SK-N-SH (cell line): ENCODE results near the gene STX18. TPM values are rescaled to one million over a fixed set of nuclear protein-coding genes. Genes with fewer than 3 reads are reported as not detected.

ENCODE experiments used
- CTCF ChIA-PET: fragments of 300-600, 350-600 bp; formaldehyde crosslinking; extraction: SDS; loops from one replicate; lab custom pipeline; 2021; lab: Yijun Ruan, JAX
- POLR2A ChIA-PET: fragments of 350-600 bp; sonication (Branson Sonifier 250); formaldehyde crosslinking; extraction: SDS; loops from one replicate; lab custom pipeline; 2020; ENCODE audit warnings: antibody characterized with exemption, inconsistent platforms; lab: Yijun Ruan, JAX
- DNase-seq: peaks from one replicate; pipeline ENCODE4 v3.0.0; 2012
- H2AFZ ChIP-seq: fragments of 200-600 bp; sonication (generic); 2 replicates; pipeline ENCODE4 v1.8.1; 2016; ENCODE audit warnings: antibody characterized with exemption, mild to moderate bottlenecking, low read depth
- H3F3A ChIP-seq: fragments of 200-600 bp; sonication (generic); replicated peaks from 2 replicates; pipeline ENCODE3; 2016; ENCODE audit warnings: antibody characterized with exemption, mild to moderate bottlenecking; ENCODE audit not compliant: insufficient read depth
- H3K27ac ChIP-seq, 2 experiments: fragments of 200-500 bp in 1 of 2; fragments of 200-600 bp in 1 of 2; sonication (Bioruptor generic) in 1 of 2; sonication (generic), shearing (Covaris generic) in 1 of 2; 2 replicates each; pipeline versions ENCODE4 v1.5.1 to v1.6.1; 2014 to 2016; ENCODE audit warnings: low read depth in 2 of 2, inconsistent platforms in 1 of 2, low read length in 1 of 2, mild to moderate bottlenecking in 1 of 2, mixed read lengths in 1 of 2
- H3K27me3 ChIP-seq: fragments of 200-600 bp; sonication (generic), shearing (Covaris generic); 2 replicates; pipeline ENCODE4 v1.6.1; 2016; ENCODE audit warnings: mixed run types; ENCODE audit not compliant: insufficient read depth
- H3K36me3 ChIP-seq, 2 experiments: fragments of 200-500 bp in 1 of 2; fragments of 200-600 bp in 1 of 2; sonication (Bioruptor generic) in 1 of 2; sonication (generic) in 1 of 2; replicated peaks in 1 of 2; 2 replicates each; pipeline versions ENCODE3 to v1.5.1; 2014 to 2016; ENCODE audit warnings: low read length in 1 of 2, mild to moderate bottlenecking in 1 of 2; ENCODE audit not compliant: insufficient read depth in 2 of 2, control insufficient read depth in 1 of 2
- H3K4me1 ChIP-seq, 2 experiments: fragments of 200-500 bp in 1 of 2; fragments of 200-600 bp in 1 of 2; sonication (Bioruptor generic) in 1 of 2; sonication (generic), shearing (Covaris generic) in 1 of 2; 2 replicates each; pipeline versions ENCODE4 v1.5.1 to v1.6.1; 2014 to 2016; ENCODE audit warnings: low read depth in 1 of 2, low read length in 1 of 2, mixed run types in 1 of 2; ENCODE audit not compliant: insufficient read depth in 2 of 2, control insufficient read depth in 1 of 2
- H3K4me2 ChIP-seq: fragments of 200-600 bp; sonication (generic), shearing (Covaris generic); 2 replicates; pipeline ENCODE4 v1.6.1; 2017; ENCODE audit warnings: mixed run types
- H3K4me3 ChIP-seq, 2 experiments: fragments of 200-500 bp in 1 of 2; fragments of 200-600 bp in 1 of 2; sonication (Bioruptor generic) in 1 of 2; sonication (generic), shearing (Covaris generic) in 1 of 2; 2 replicates each; pipeline versions ENCODE4 v1.5.1 to v1.8.1; 2014 to 2016; ENCODE audit warnings: low read depth in 2 of 2, inconsistent platforms in 1 of 2, low read length in 1 of 2, mild to moderate bottlenecking in 1 of 2, mixed read lengths in 1 of 2, moderate library complexity in 1 of 2
- H3K79me2 ChIP-seq: fragments of 200-600 bp; sonication (generic); 2 replicates; pipeline ENCODE4 v1.8.1; 2017; ENCODE audit warnings: mild to moderate bottlenecking; ENCODE audit not compliant: insufficient read depth
- H3K9ac ChIP-seq: fragments of 200-600 bp; sonication (generic); 2 replicates; pipeline ENCODE4 v1.6.1; 2017; ENCODE audit warnings: mixed run types
- H3K9me2 ChIP-seq: fragments of 200-600 bp; sonication (generic); 2 replicates; pipeline ENCODE4 v1.6.1; 2017; ENCODE audit warnings: mixed run types
- H3K9me3 ChIP-seq: fragments of 200-600 bp; sonication (generic); 2 replicates; pipeline ENCODE4 v1.6.1; 2017; ENCODE audit warnings: mixed run types, mild to moderate bottlenecking, moderate library complexity
- H4K20me1 ChIP-seq: fragments of 200-600 bp; sonication (generic); 2 replicates; pipeline ENCODE4 v1.6.1; 2017; ENCODE audit warnings: mild to moderate bottlenecking, mixed run types; ENCODE audit not compliant: insufficient read depth
- EP300 ChIP-seq, 2 experiments: IDR thresholded peaks; 2 replicates each; pipeline versions ENCODE4 v1.4.0 to v1.6.1; 2012; ENCODE audit warnings: borderline replicate concordance in 1 of 2, low read depth in 1 of 2, low read length in 1 of 2
- EZH2phosphoT487 ChIP-seq: fragments of 200-600 bp; sonication (generic); IDR thresholded peaks from 2 replicates; pipeline ENCODE4 v1.6.1; 2017; ENCODE audit warnings: low read depth, mixed run types, mild to moderate bottlenecking, antibody characterized with exemption, moderate library complexity, borderline replicate concordance
- FOXJ3 ChIP-seq: sonication (generic); formaldehyde crosslinking; IDR thresholded peaks from 2 replicates; pipeline ENCODE4 v1.5.1; 2020; ENCODE audit warnings: mild to moderate bottlenecking, missing genetic modification reagents
- FOXM1 ChIP-seq: IDR thresholded peaks from 2 replicates; pipeline ENCODE4 v1.4.0; 2012; ENCODE audit warnings: low read depth, mild to moderate bottlenecking
- GABPA ChIP-seq: IDR thresholded peaks from 2 replicates; pipeline ENCODE4 v1.4.0; 2012; ENCODE audit warnings: low read depth, mild to moderate bottlenecking
- GATA2 ChIP-seq: sonication (generic); formaldehyde crosslinking; IDR thresholded peaks from 2 replicates; pipeline ENCODE4 v1.5.0; 2020; ENCODE audit warnings: mild to moderate bottlenecking, missing genetic modification reagents
- MAX ChIP-seq: IDR thresholded peaks from 2 replicates; pipeline ENCODE4 v1.4.0; 2012; ENCODE audit warnings: low read depth
- MXI1 ChIP-seq: IDR thresholded peaks from 2 replicates; pipeline ENCODE4 v1.6.1; 2012; ENCODE audit warnings: mild to moderate bottlenecking, low read depth, low read length, improper control_type of control experiment
- NFIC ChIP-seq: IDR thresholded peaks from 2 replicates; pipeline ENCODE4 v1.4.0; 2012; ENCODE audit warnings: borderline replicate concordance
- NRF1 ChIP-seq: IDR thresholded peaks from 2 replicates; pipeline ENCODE4 v1.6.1; 2012; ENCODE audit warnings: low read depth, mild to moderate bottlenecking, low read length
- PBX3 ChIP-seq: IDR thresholded peaks from 2 replicates; pipeline ENCODE4; 2012
- POLR2AphosphoS5 ChIP-seq: IDR thresholded peaks from 2 replicates; pipeline ENCODE4 v1.6.1; 2012; ENCODE audit warnings: low read depth, low read length
- REST ChIP-seq: IDR thresholded peaks from 2 replicates; pipeline ENCODE4 v1.6.1; 2012; ENCODE audit warnings: mild to moderate bottlenecking, low read depth, low read length, moderate library complexity
- RFX5 ChIP-seq: IDR thresholded peaks from 2 replicates; pipeline ENCODE4 v1.6.1; 2012; ENCODE audit warnings: mild to moderate bottlenecking, improper control_type of control experiment, low read length
- SIN3A ChIP-seq: IDR thresholded peaks from 2 replicates; pipeline ENCODE4 v1.6.1; 2012; ENCODE audit warnings: low read depth, mild to moderate bottlenecking, low read length, moderate library complexity, borderline replicate concordance
- TAF1 ChIP-seq: IDR thresholded peaks from 2 replicates; pipeline ENCODE4 v1.6.1; 2012; ENCODE audit warnings: low read depth, mild to moderate bottlenecking, low read length, moderate library complexity, borderline replicate concordance
- TEAD4 ChIP-seq: IDR thresholded peaks from 2 replicates; pipeline ENCODE4 v1.4.0; 2012; ENCODE audit warnings: mild to moderate bottlenecking, borderline replicate concordance; ENCODE audit not compliant: insufficient read depth
- USF1 ChIP-seq: IDR thresholded peaks from 2 replicates; pipeline ENCODE4 v1.4.0; 2012; ENCODE audit warnings: low read depth, borderline replicate concordance
- YY1 ChIP-seq: IDR thresholded peaks from 2 replicates; pipeline ENCODE4 v1.4.0; 2012; ENCODE audit warnings: low read depth, mild to moderate bottlenecking
- WGBS: methylation state at CpG from one replicate; pipeline ENCODE4 v1.1.6; 2017; ENCODE audit warnings: low lambda C conversion rate; 5-methylcytosine and 5-hydroxymethylcytosine counted together
- polyA plus RNA-seq, 3 experiments: library from polyadenylated mRNA; depleted of rRNA; stranded (reverse); fragments of >200 nt; gene quantifications; 2 replicates each; pipeline ENCODE4 v1.2.3, GENCODE V29; 2012

STX18 gene
- polyA plus RNA-seq, 1 of the 3 experiments (the other 2 are of a cell fraction): 17.3 TPM

GRCh38 chr4:4413373-4413725, 128.5 kb downstream of the STX18 start (continued):
- TF ChIP-seq REST (no peak), FOXM1 (no peak), PBX3 (no peak), POLR2AphosphoS5 (no peak)

GRCh38 chr4:4412641-4413372, 129.0 kb downstream of the STX18 start:
- TF ChIP-seq EP300 (IDR thresholded peaks at IDR 0.05; ENCODE audit: borderline replicate concordance in 1 of 2, low read depth in 1 of 2, low read length in 1 of 2): no peak
- no peak for TF ChIP-seq MAX
- no peak for TF ChIP-seq MXI1
- no peak for TF ChIP-seq GATA2 (CRISPR knock-in tag)
- no peak for TF ChIP-seq TEAD4
- TF ChIP-seq EZH2phosphoT487: no peak
- TF ChIP-seq YY1: no peak
- no peak for TF ChIP-seq RFX5
- no peak for TF ChIP-seq NRF1
- TF ChIP-seq SIN3A: no peak
- TF ChIP-seq GABPA: no peak
- no peak for TF ChIP-seq TAF1
- TF ChIP-seq FOXJ3 (CRISPR knock-in tag): no peak
- TF ChIP-seq NFIC: no peak
- no peak for TF ChIP-seq USF1

More at GRCh38 chr4:4412641-4413372, 129.0 kb downstream of the STX18 start:
- H3K4me1 ChIP-seq: peaks cover 0 to 4% of the 10 kb centered on the region in 2 experiments; a peak in 1 of 4 replicates
- no peak overlapping the region for H2AFZ ChIP-seq
- no peak for DNase-seq
- no peaks in the 10 kb centered on the region for H4K20me1 ChIP-seq
- no peak overlapping the region for H3K9ac ChIP-seq
- no peaks in the 10 kb centered on the region for H3K9me2 ChIP-seq
- WGBS: 90% methylated on average over 19 of the region's 19 CpGs
- no peak overlapping the region for H3K4me2 ChIP-seq
- no peaks in the 10 kb centered on the region for H3K79me2 ChIP-seq
- POLR2A ChIA-PET: no interaction called here
- H3F3A ChIP-seq: no peaks in the 10 kb centered on the region
- H3K9me3 ChIP-seq: no peaks in the 10 kb centered on the region
- H3K4me3 ChIP-seq: no peak overlapping the region
- CTCF ChIA-PET: interaction anchor here (1.0 to 1.1 kb wide), 2 partner anchors 14 to 69 kb away, joined by 3 to 5 read pairs; no protein-coding TSS in a partner anchor
- H3K36me3 ChIP-seq: peaks cover 0 to 3% of the 10 kb centered on the region in 2 experiments
- H3K27me3 ChIP-seq: no peaks in the 10 kb centered on the region
- H3K27ac ChIP-seq: no peak overlapping the region
